Measurements from ENCODE around the gene RGS5.

DNA sequence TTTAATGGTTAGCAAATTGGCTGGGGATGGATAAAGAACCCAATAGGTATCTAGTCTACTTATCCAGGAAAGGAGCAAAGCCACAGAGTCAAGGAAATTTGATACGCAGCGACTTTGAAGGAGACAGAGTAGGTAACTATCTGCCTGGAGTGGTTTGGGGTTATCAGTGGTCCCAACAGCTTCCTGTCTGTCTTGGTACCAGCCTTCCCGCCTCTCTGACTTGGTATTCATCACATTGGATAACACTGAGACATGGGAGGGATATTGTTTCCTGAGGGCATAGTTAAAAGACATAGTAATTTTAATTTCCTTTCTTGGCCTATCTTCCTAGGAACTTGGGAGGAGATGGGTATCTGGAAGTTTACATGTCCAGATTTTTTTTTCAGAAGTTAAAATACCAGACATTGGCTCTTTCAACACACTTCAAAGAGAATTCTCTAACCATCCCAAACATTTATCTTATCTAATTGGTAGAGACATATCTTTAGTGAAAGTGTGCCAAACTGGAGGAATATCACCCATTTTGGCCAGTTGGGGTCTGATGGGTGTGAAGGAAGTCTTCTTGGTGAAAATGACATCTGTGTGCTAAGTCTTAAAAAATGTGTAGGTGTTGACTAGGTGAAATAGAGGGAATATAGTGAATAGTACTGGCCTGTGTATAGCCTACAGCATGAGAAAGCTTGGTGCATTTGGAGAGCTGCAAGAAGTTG is 65.0 kb downstream of the RGS5 start:
- TF ChIP-seq, protein P1, sequence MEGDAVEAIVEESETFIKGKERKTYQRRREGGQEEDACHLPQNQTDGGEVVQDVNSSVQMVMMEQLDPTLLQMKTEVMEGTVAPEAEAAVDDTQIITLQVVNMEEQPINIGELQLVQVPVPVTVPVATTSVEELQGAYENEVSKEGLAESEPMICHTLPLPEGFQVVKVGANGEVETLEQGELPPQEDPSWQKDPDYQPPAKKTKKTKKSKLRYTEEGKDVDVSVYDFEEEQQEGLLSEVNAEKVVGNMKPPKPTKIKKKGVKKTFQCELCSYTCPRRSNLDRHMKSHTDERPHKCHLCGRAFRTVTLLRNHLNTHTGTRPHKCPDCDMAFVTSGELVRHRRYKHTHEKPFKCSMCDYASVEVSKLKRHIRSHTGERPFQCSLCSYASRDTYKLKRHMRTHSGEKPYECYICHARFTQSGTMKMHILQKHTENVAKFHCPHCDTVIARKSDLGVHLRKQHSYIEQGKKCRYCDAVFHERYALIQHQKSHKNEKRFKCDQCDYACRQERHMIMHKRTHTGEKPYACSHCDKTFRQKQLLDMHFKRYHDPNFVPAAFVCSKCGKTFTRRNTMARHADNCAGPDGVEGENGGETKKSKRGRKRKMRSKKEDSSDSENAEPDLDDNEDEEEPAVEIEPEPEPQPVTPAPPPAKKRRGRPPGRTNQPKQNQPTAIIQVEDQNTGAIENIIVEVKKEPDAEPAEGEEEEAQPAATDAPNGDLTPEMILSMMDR (IDR thresholded peaks at IDR 0.05), result no peak
- no peak for TF ChIP-seq POLR2A (IDR thresholded peaks at IDR 0.05)

All from right lobe of liver (tissue), 4 donors.